ENCODE results near the gene TBR1. TPM values are rescaled to one million over a fixed set of nuclear protein-coding genes. Genes with fewer than 3 reads are reported as not detected.
A peak's percentile ranks its signal among the peaks of the same experiment; 100 is the strongest.

The TBR1 gene
- polyA plus RNA-seq, 1 of the 3 experiments (the other 2 are of a cell fraction), result not detected

GRCh38 chr2:161418275-161418714 is 2.2 kb downstream of the TBR1 start:
- Histone ChIP-seq H3K4me2 (peak overlapping the region; percentile 80), H3F3A (replicated peaks; ENCODE audit: insufficient read depth) (no peaks in the 10 kb centered on the region), H3K79me2 (ENCODE audit: insufficient read depth) (no peaks in the 10 kb centered on the region), H4K20me1 (ENCODE audit: insufficient read depth) (no peaks in the 10 kb centered on the region), H3K4me3 (ENCODE audit: low read depth in 2 of 2, low read length in 1 of 2) (peak overlapping the region; percentile 27 to 38; a peak in 2 of 4 replicates), H3K9me2 (no peaks in the 10 kb centered on the region), H3K36me3 (replicated peaks in 1 of 2; ENCODE audit: control insufficient read depth in 1 of 2, insufficient read depth in 2 of 2, low read length in 1 of 2) (no peaks in the 10 kb centered on the region), H3K9ac (no peak overlapping the region), H3K27ac (ENCODE audit: low read depth in 2 of 2, low read length in 1 of 2) (no peak overlapping the region), H3K27me3 (ENCODE audit: insufficient read depth) (peaks cover 65% of the 10 kb centered on the region), H3K9me3 (no peaks in the 10 kb centered on the region), H2AFZ (ENCODE audit: low read depth) (no peak overlapping the region), H3K4me1 (ENCODE audit: control insufficient read depth in 1 of 2, insufficient read depth in 2 of 2, low read depth in 1 of 2, low read length in 1 of 2) (peaks cover 0 to 42% of the 10 kb centered on the region in 2 experiments; a peak in 1 of 4 replicates)
- DNase-seq, result no peak
- WGBS (ENCODE audit: low lambda C conversion rate), result 12% methylated on average over 13 of the region's 15 CpGs
- ChIA-PET POLR2A (no interaction called here), CTCF (interaction anchor here (0.6 to 1.0 kb wide), 2 partner anchors 138 to 181 kb away, joined by 3 read pairs; no protein-coding TSS in a partner anchor)
- TF ChIP-seq MXI1 (IDR thresholded peaks at IDR 0.05; ENCODE audit: low read depth, low read length) (no peak), GABPA (IDR thresholded peaks at IDR 0.05; ENCODE audit: low read depth) (no peak), TEAD4 (IDR thresholded peaks at IDR 0.05; ENCODE audit: borderline replicate concordance, insufficient read depth) (no peak), CHD2 (IDR thresholded peaks at IDR 0.05; ENCODE audit: low read length, partially characterized antibody) (no peak), CTCF (IDR thresholded peaks at IDR 0.05) (no peak), FOXM1 (IDR thresholded peaks at IDR 0.05; ENCODE audit: low read depth) (no peak), TCF12 (IDR thresholded peaks at IDR 0.05) (no peak), USF2 (IDR thresholded peaks at IDR 0.05; ENCODE audit: borderline replicate concordance, low read depth, low read length) (no peak)

GRCh38 chr2:161418715-161419637 is 2.9 kb downstream of the TBR1 start:
- Histone ChIP-seq H3K9ac (no peak overlapping the region), H3K4me1 (ENCODE audit: control insufficient read depth in 1 of 2, insufficient read depth in 2 of 2, low read depth in 1 of 2, low read length in 1 of 2) (peaks cover 0 to 45% of the 10 kb centered on the region in 2 experiments; a peak in 1 of 4 replicates), H4K20me1 (ENCODE audit: insufficient read depth) (no peaks in the 10 kb centered on the region), H3K4me3 (ENCODE audit: low read depth in 2 of 2, low read length in 1 of 2) (peak overlapping the region; percentile 27 to 38; a peak in 3 of 4 replicates), H3K79me2 (ENCODE audit: insufficient read depth) (no peaks in the 10 kb centered on the region), H3K9me3 (no peaks in the 10 kb centered on the region), H3K27ac (ENCODE audit: low read depth in 2 of 2, low read length in 1 of 2) (no peak overlapping the region), H3K4me2 (peak overlapping the region; percentile 80), H3F3A (replicated peaks; ENCODE audit: insufficient read depth) (no peaks in the 10 kb centered on the region), H2AFZ (ENCODE audit: low read depth) (no peak overlapping the region; the same call in 1 of the 2 replicates), H3K27me3 (ENCODE audit: insufficient read depth) (peaks cover 70% of the 10 kb centered on the region), H3K36me3 (replicated peaks in 1 of 2; ENCODE audit: control insufficient read depth in 1 of 2, insufficient read depth in 2 of 2, low read length in 1 of 2) (no peaks in the 10 kb centered on the region), H3K9me2 (no peaks in the 10 kb centered on the region)
- no peak for TF ChIP-seq NFIC (IDR thresholded peaks at IDR 0.05; ENCODE audit: borderline replicate concordance)
- 0 out of 2 replicates have a peak, but pooled peaks have one; percentile 18 for TF ChIP-seq MAX (IDR thresholded peaks at IDR 0.05; ENCODE audit: low read depth)
- no peak for TF ChIP-seq GATA2 (CRISPR knock-in tag; IDR thresholded peaks at IDR 0.05)
- no peak for TF ChIP-seq FOXJ3 (CRISPR knock-in tag; IDR thresholded peaks at IDR 0.05)
- TF ChIP-seq RXRA (IDR thresholded peaks at IDR 0.05; ENCODE audit: borderline replicate concordance, low read depth), result no peak
- TF ChIP-seq SMC3 (IDR thresholded peaks at IDR 0.05; ENCODE audit: low read depth, low read length), result no peak
- no peak for TF ChIP-seq YY1 (IDR thresholded peaks at IDR 0.05; ENCODE audit: low read depth)
- TF ChIP-seq MXI1 (IDR thresholded peaks at IDR 0.05; ENCODE audit: low read depth, low read length), result no peak
- TF ChIP-seq POLR2AphosphoS5 (IDR thresholded peaks at IDR 0.05; ENCODE audit: low read depth, low read length), result no peak
- TF ChIP-seq RFX5 (IDR thresholded peaks at IDR 0.05; ENCODE audit: low read length), result no peak
- TF ChIP-seq IRF3 (IDR thresholded peaks at IDR 0.05; ENCODE audit: low read depth, low read length), result no peak
- no peak for TF ChIP-seq TAF1 (IDR thresholded peaks at IDR 0.05; ENCODE audit: borderline replicate concordance, low read depth, low read length)
- no peak for TF ChIP-seq FOSL2 (IDR thresholded peaks at IDR 0.05; ENCODE audit: borderline replicate concordance, low read depth)
- peak; percentile 41; the same call in 1 of the 2 replicates for TF ChIP-seq EZH2phosphoT487 (IDR thresholded peaks at IDR 0.05; ENCODE audit: borderline replicate concordance, low read depth)
- 25% methylated on average over 23 of the region's 49 CpGs for WGBS (ENCODE audit: low lambda C conversion rate)
- CTCF ChIA-PET, result no interaction called here
- DNase-seq, result peak; percentile 77
- POLR2A ChIA-PET, result no interaction called here
